GM12878 (cell line): ENCODE data around the gene SNRK. TPM values are rescaled to one million over a fixed set of nuclear protein-coding genes. Genes with fewer than 3 reads are reported as not detected.

Source experiments
- ATAC-seq: fragments of 200-7000 bp; cut with Tn5 transposase; 3 replicates; pipeline ENCODE4 v1.9.1; 2020; ENCODE audit warnings: mild to moderate bottlenecking, moderate library complexity
- BruUV-seq: library from RNA; stranded (reverse); fragments of 400-500 nt; replicated peaks from 2 replicates; lab custom pipeline; 2021; lab: Mats Ljungman, UMichigan
- CTCF ChIA-PET: fragments of 300-600 bp; sonication (Branson Sonifier 250); formaldehyde crosslinking; extraction: SDS; loops from one replicate; lab custom pipeline; 2021; ENCODE audit warnings: inconsistent platforms; lab: Yijun Ruan, JAX
- POLR2A ChIA-PET: fragments of 350-600 bp; formaldehyde crosslinking; extraction: SDS; loops from one replicate; lab custom pipeline; 2021; ENCODE audit warnings: inconsistent platforms; lab: Charles Lee
- RAD21 ChIA-PET: fragments of 300-600 bp; sonication (Branson Sonifier 250); formaldehyde crosslinking; loops from one replicate; lab custom pipeline; 2023; ENCODE audit warnings: antibody characterized with exemption; ENCODE audit not compliant: unreplicated experiment; lab: Charles Lee
- SMC1A ChIA-PET: fragments of 300-600 bp; sonication (Branson Sonifier 250); formaldehyde crosslinking; loops from one replicate; lab custom pipeline; 2023; ENCODE audit not compliant: unreplicated experiment, uncharacterized antibody; lab: Charles Lee
- DNase-seq: peaks from one replicate; pipeline ENCODE4 v3.0.0-alpha.2; 2011; ENCODE audit warnings: low read depth, low spot score
- FAIRE-seq: peaks from 3 replicates; lab custom pipeline; 2011; peaks lifted over from hg19 to GRCh38; lab: Jason Lieb, UNC
- H2AFZ ChIP-seq: 2 replicates; pipeline ENCODE4 v1.6.0; 2011; ENCODE audit warnings: low read depth, low read length, control low read depth; ENCODE audit not compliant: control insufficient read depth
- H3K27ac ChIP-seq: 2 replicates; pipeline ENCODE4 v1.5.1; 2011; ENCODE audit warnings: control low read depth; ENCODE audit not compliant: control insufficient read depth, insufficient read depth
- H3K27me3 ChIP-seq, 2 experiments: replicated peaks in 1 of 2; 2 replicates each; pipeline versions ENCODE4 v1.6.0 to v1.6.1; 2011; ENCODE audit warnings: low read length in 1 of 2; ENCODE audit not compliant: control insufficient read depth in 2 of 2, insufficient read depth in 2 of 2
- H3K36me3 ChIP-seq, 2 experiments: 2 replicates each; pipeline ENCODE4 v1.5.1; 2011; ENCODE audit warnings: low read length in 1 of 2; ENCODE audit not compliant: control insufficient read depth in 2 of 2, insufficient read depth in 2 of 2
- H3K4me1 ChIP-seq: 2 replicates; pipeline ENCODE4 v1.6.1; 2011; ENCODE audit warnings: mild to moderate bottlenecking, low read length, moderate library complexity, mixed read lengths; ENCODE audit not compliant: control insufficient read depth, insufficient read depth
- H3K4me2 ChIP-seq: 2 replicates; pipeline ENCODE4 v1.6.0; 2011; ENCODE audit warnings: control low read depth; ENCODE audit not compliant: control insufficient read depth, insufficient read depth
- H3K4me3 ChIP-seq: fragments of 200-600 bp; sonication (generic); 2 replicates; pipeline ENCODE4 v1.5.1; 2016
- H3K79me2 ChIP-seq: 2 replicates; pipeline ENCODE4 v1.6.0; 2011; ENCODE audit warnings: low read length; ENCODE audit not compliant: control insufficient read depth, insufficient read depth
- H3K9ac ChIP-seq: 2 replicates; pipeline ENCODE4 v1.8.0; 2011; ENCODE audit warnings: low read length, control low read depth, mixed read lengths; ENCODE audit not compliant: control insufficient read depth, insufficient read depth
- H3K9me3 ChIP-seq: replicated peaks from 3 replicates; pipeline ENCODE4 v1.5.1; 2011; ENCODE audit warnings: mild to moderate bottlenecking, low read length; ENCODE audit not compliant: control insufficient read depth, insufficient read depth
- H4K20me1 ChIP-seq: 2 replicates; pipeline ENCODE4 v1.6.0; 2011; ENCODE audit not compliant: control insufficient read depth, insufficient read depth
- CBX5 ChIP-seq: sonication (generic); IDR thresholded peaks from 2 replicates; pipeline ENCODE4 v1.6.1; 2016; ENCODE audit warnings: low read depth, moderate library complexity, mild to moderate bottlenecking, inconsistent platforms
- NR2F1 ChIP-seq: fragments of 450-650 bp; conservative IDR thresholded peaks from 2 replicates; pipeline ENCODE4 v1.6.1; 2017; ENCODE audit warnings: mild to moderate bottlenecking
- RELB ChIP-seq: fragments of 450-650 bp; IDR thresholded peaks from 2 replicates; pipeline ENCODE4 v1.6.1; 2017; ENCODE audit warnings: low read depth, mild to moderate bottlenecking, moderate library complexity
- SKIL ChIP-seq: fragments of 450-650 bp; IDR thresholded peaks from 2 replicates; pipeline ENCODE4 v1.6.1; 2017; ENCODE audit warnings: mild to moderate bottlenecking, low read depth, inconsistent platforms; ENCODE audit not compliant: poor library complexity, severe bottlenecking
- USF2 ChIP-seq: IDR thresholded peaks from 2 replicates; pipeline ENCODE4 v1.6.1; 2011; ENCODE audit warnings: low read depth, low read length, improper control_type of control experiment, borderline replicate concordance
- ZNF24 ChIP-seq: fragments of 450-650 bp; IDR thresholded peaks from 2 replicates; pipeline ENCODE4 v1.6.1; 2017; ENCODE audit warnings: antibody characterized with exemption, mild to moderate bottlenecking
- WGBS: methylation state at CpG from one replicate; pipeline ENCODE4 v1.1.6; 2016; ENCODE audit warnings: low lambda C conversion rate; ENCODE audit not compliant: insufficient replicate concordance, insufficient coverage; ENCODE audit errors: missing lambda C conversion rate; 5-methylcytosine and 5-hydroxymethylcytosine counted together
- in situ Hi-C: fragments of 300-500 bp; cut with MboI; formaldehyde crosslinking; loops from 9 replicates; pipeline ENCODE4 v1.14.3; 2018; ENCODE audit warnings: mixed read lengths
- intact Hi-C: fragments of 100-400 bp; cut with micrococcal nuclease; formaldehyde crosslinking; loops from one replicate; pipeline ENCODE4 v1.14.2; 2022; ENCODE audit not compliant: unreplicated experiment
- polyA plus RNA-seq, 11 experiments: library from polyadenylated mRNA; depleted of rRNA in 4 of 11; unstranded in 6 of 11; stranded (reverse) in 5 of 11; fragments of >200 nt; fragmentation: Nextera tagmentation in 4 of 11; fragmentation: Illumina TruSeq in 1 of 11; extraction: Ambion mirVana in 4 of 11; extraction: Trizol in 1 of 11; gene quantifications; 1 replicate in 1 of 11; 2 replicates in 10 of 11; pipeline versions ENCODE4 v1.2.1 to v1.2.3, GENCODE V29; 2011 to 2016; ENCODE audit warnings: inconsistent platforms in 2 of 11, missing spikeins in 2 of 11, low read depth in 1 of 11
- total RNA-seq, 4 experiments: library from RNA; depleted of rRNA in 3 of 4; stranded (reverse); fragments of >200 nt in 3 of 4; fragmentation: Illumina TruSeq in 1 of 4; extraction: Trizol in 1 of 4; gene quantifications; 2 replicates each; pipeline versions ENCODE4 v1.2.1 to v1.2.3, GENCODE V29; 2013 to 2021

The SNRK gene
- total and polyA plus RNA-seq, 10 of the 15 experiments (the other 5 are each of a cell fraction or from before 2014, with no cell fraction given) = 1.6 to 12.1 (median 7.6) TPM

DNA sequence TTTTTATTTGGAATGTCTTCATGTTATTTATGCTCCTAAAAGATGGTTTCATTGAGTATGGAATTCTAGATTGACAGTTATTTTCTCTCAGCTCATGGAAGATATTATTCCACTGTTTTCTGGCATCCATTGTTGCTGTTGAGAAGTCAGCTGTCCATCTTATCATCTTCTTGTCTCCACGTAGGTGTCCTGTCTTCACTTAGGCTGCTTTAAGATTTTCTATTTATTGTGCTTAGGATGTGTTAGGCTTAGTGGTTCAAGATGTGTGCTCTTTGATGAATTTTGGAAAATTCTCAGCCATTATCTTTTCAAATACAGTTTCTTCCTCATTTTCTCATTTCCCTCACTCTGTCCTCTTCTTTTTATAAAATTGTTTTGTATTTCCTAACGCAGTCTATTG is 52.0 kb downstream of the SNRK start:
- WGBS = 100% methylated on average over 2 of the region's 2 CpGs
- Histone ChIP-seq H3K79me2 (no peaks in the 10 kb centered on the region), H3K27me3 (no peaks in the 10 kb centered on the region), H3K4me3 (no peak overlapping the region), H4K20me1 (no peaks in the 10 kb centered on the region), H3K9ac (no peak overlapping the region), H3K36me3 (peaks cover 5 to 10% of the 10 kb centered on the region in 2 experiments), H3K4me2 (no peak overlapping the region), H3K27ac (no peak overlapping the region), H2AFZ (no peak overlapping the region), H3K9me3 (peaks cover 20% of the 10 kb centered on the region), H3K4me1 (no peaks in the 10 kb centered on the region)
- ChIA-PET RAD21 (no interaction called here), POLR2A (no interaction called here), SMC1A (interaction anchor here (0.7 to 1.6 kb wide), 2 partner anchors 13 to 601 kb away, joined by 3 to 4 read pairs; no protein-coding TSS in a partner anchor), CTCF (no interaction called here)
- FAIRE-seq (no peak), DNase-seq (no peak), ATAC-seq (no peak)
- TF ChIP-seq USF2 (no peak), SKIL (peak; percentile 41), ZNF24 (0 out of 2 replicates have a peak, but pooled peaks have one; percentile 8), NR2F1 (no peak), RELB (peak; percentile 49; the same call in 1 of the 2 replicates), CBX5 (peak; percentile 98)
- BruUV-seq = no TSS peak
- in situ Hi-C loops (no loop called here), intact Hi-C loops (no loop called here)
